CD1c-positive myeloid dendritic cell (primary cell): ENCODE data around the gene HTT-AS.
A peak's percentile ranks its signal among the peaks of the same experiment; 100 is the strongest.
"Not testable (repeated sequence)": the region's sequence is repeated elsewhere in the genome, so short reads cannot be mapped to it uniquely, and the experiment has no call there.

Experiments used
- DNase-seq: peaks from one replicate; pipeline ENCODE4 v3.0.0-alpha.2; 2016; ENCODE audit errors: extremely low spot score

The HTT-AS gene

DNA sequence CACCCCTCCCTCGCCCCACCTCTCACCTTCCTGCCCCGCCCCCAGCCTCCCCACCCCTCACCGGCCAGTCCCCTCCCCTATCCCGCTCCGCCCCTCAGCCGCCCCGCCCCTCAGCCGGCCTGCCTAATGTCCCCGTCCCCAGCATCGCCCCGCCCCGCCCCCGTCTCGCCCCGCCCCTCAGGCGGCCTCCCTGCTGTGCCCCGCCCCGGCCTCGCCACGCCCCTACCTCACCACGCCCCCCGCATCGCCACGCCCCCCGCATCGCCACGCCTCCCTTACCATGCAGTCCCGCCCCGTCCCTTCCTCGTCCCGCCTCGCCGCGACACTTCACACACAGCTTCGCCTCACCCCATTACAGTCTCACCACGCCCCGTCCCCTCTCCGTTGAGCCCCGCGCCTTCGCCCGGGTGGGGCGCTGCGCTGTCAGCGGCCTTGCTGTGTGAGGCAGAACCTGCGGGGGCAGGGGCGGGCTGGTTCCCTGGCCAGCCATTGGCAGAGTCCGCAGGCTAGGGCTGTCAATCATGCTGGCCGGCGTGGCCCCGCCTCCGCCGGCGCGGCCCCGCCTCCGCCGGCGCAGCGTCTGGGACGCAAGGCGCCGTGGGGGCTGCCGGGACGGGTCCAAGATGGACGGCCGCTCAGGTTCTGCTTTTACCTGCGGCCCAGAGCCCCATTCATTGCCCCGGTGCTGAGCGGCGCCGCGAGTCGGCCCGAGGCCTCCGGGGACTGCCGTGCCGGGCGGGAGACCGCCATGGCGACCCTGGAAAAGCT lies at the start of gene HTT-AS, which contains the start of gene HTT:
HTT-AS (minus strand) TSS at position 461 of the 768 bp plus-strand sequence.
HTT (plus strand) TSS at position 604 of the 768 bp plus-strand sequence; CDS start at position 749, 145 bp downstream.
- peak; percentile 98 for DNase-seq

DNA sequence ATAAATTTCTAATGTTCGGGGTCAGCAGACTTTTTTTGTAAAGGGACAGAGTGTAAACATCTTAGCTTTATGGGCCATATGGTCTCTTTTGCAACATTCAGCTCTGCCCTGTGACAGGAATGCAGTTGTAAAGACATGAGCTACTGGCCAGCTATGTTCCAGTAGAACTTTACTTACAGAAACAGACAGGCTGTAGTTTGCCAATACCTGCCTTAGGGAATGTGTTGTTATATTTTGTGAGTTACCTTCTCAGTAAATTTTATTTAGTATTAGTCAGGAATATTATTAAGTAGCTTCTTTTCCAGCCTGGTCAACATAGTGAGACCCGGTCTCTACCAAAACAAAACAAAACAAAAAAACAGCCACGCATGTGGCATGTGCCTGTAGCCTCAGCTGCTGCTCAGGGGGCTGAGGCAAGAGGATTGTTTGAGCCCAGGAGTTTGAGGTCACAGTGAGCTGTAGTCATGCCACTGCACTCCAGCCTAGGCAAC lies 48.9 kb upstream of the HTT-AS start:
- DNase-seq = no peak

DNA sequence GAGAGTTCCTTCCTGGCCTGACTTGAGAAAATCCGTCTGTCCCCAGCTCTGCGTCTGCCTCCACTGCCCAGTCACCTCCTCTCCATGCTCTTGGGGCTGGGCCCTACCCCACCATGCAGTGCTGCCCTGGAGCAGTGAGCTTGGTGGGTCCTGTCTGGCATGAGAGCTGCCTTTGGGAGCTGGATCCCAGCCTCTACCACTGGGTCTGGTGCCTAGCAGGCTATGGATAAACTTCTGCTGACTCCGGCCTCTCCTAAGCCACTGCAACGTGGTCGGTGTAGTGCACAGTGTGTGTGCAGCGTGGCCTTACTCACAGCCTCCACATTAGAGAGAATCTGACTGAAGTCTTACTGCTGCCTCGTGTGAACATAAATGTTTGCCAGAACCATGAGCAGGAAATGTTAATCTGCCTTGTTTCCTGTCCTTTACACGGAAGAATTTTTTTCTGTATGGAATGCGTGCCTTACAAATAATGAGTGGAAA lies 47.8 kb upstream of the HTT-AS start:
- DNase-seq = no peak

GRCh38 chr4:3121596-3121995 lies 47.3 kb upstream of the HTT-AS start:
- no peak for DNase-seq

DNA sequence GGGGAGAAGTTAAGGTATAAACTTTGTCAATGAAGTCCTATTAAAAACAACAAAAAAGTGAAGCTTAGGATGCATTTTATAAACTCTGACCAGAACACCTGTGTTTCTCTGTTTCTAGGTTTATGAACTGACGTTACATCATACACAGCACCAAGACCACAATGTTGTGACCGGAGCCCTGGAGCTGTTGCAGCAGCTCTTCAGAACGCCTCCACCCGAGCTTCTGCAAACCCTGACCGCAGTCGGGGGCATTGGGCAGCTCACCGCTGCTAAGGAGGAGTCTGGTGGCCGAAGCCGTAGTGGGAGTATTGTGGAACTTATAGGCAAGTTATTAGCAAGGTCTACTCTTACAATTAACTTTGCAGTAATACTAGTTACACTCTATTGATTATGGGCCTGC lies 46.8 kb upstream of the HTT-AS start:
- DNase-seq = no peak

DNA sequence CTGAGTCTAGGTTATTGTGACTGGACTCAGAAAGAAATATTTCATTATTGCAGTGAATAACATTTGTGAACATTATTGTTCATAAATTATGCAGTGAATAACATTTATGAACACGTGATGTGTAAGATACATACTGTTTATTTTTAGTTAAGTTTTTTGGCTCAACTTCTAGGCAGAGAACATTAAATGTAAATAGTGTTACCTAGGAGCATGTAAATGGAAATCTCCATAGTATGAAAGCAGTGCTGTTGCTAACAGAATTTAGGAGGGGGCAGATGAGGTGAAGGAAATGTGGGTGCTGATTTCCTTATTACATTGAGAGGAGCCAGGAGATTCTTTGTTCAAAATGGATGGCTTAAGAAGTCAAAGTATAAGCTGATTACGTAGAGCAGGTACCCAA lies 45.1 kb upstream of the HTT-AS start:
- no peak for DNase-seq

GRCh38 chr4:3118312-3118711 lies 44.0 kb upstream of the HTT-AS start:
- DNase-seq = no peak

GRCh38 chr4:3116955-3117354 lies 42.6 kb upstream of the HTT-AS start:
- no peak for DNase-seq

- no peak for DNase-seq
Measured at GRCh38 chr4:3115637-3116270, 41.4 kb upstream of the HTT-AS start.

GRCh38 chr4:3114377-3114776 lies 40.0 kb upstream of the HTT-AS start:
- no peak for DNase-seq

- no peak for DNase-seq
Measured at GRCh38 chr4:3112609-3113469, 38.5 kb upstream of the HTT-AS start.

DNA sequence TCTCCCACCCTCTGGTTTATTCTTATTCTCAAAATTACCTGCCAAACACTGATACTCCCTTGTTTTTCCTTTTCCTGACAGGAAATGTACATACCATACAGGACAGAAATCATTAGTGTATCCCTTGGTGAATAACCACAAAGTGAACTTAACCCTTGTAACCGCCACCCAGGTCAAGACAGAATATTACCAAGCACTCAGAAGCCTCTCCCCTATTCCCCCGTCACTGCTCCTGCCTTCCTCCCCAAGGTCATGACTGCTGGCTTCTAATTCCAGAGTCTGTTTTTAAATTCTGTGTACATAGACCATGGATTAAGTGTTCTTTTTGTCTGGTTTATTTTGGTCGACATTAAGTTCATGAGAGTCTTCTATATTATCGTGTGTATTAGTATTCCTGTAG lies 37.9 kb upstream of the HTT-AS start:
- DNase-seq = no peak

DNA sequence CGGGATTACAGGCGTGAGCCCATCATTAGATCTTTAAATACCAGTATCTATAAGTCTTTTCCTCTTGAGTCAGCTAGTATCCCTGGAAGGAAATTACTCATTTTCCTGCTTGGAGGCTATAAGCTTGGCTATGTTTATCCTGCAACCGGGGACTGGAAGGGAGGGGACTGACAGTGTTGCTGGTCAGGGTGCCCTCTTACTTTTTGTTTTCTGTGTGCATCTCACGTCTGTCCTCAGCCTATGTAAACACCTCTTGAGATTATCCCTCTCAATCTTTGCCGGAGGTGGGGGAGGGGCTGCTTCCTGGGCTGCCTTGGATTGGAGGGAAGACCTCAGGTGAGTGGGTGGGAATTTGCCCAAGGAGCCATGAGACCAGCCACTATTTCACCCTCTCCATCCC lies 37.1 kb upstream of the HTT-AS start:
- DNase-seq = no peak

- DNase-seq = no peak
Measured at GRCh38 chr4:3108211-3108610, 33.9 kb upstream of the HTT-AS start.

GRCh38 chr4:3107691-3108121 lies 33.4 kb upstream of the HTT-AS start:
- DNase-seq = no peak

GRCh38 chr4:3107271-3107670 lies 32.9 kb upstream of the HTT-AS start:
- no peak for DNase-seq

- DNase-seq = peak; percentile 93
Measured at GRCh38 chr4:3106339-3107186, 32.2 kb upstream of the HTT-AS start.

- DNase-seq = no peak
Measured at GRCh38 chr4:3098346-3098745, 24.0 kb upstream of the HTT-AS start.

- no peak for DNase-seq
Measured at GRCh38 chr4:3096202-3096601, 21.9 kb upstream of the HTT-AS start.

DNA sequence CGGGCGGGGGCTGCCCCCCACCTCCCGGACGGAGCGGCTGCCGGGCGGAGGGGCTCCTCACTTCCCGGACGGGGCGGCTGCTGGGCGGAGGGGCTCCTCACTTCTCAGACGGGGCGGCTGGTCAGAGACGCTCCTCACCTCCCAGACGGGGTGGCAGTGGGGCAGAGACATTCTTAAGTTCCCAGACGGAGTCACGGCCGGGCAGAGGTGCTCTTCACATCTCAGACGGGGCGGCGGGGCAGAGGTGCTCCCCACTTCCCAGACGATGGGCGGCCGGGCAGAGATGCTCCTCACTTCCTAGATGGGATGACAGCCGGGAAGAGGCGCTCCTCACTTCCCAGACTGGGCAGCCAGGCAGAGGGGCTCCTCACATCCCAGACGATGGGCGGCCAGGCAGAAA lies 20.4 kb upstream of the HTT-AS start:
- not testable (repeated sequence) for DNase-seq

- no peak for DNase-seq
Measured at GRCh38 chr4:3091464-3091863, 17.1 kb upstream of the HTT-AS start.
